ENCODE measurements around the gene FKBP11.

DNA sequence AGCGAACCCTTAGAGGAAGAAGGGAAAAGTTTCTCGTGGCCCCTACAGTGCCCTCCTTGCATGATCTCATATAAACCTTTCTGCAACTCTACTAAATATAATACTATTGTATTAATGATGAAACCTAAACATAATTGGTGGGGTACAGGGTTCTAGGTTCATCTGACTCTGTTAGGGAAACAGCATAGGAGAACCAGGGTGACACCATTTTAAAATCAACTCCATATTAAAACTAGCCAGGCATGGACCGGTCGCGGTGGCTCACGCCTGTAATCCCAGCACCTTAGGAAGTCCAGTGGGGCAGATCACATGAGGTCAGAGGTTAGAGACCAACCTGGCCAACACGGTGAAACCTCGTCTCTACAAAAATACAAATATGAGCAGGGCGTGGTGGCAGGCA, 44.6 kb downstream of the FKBP11 start:
- TF ChIP-seq, protein P1, sequence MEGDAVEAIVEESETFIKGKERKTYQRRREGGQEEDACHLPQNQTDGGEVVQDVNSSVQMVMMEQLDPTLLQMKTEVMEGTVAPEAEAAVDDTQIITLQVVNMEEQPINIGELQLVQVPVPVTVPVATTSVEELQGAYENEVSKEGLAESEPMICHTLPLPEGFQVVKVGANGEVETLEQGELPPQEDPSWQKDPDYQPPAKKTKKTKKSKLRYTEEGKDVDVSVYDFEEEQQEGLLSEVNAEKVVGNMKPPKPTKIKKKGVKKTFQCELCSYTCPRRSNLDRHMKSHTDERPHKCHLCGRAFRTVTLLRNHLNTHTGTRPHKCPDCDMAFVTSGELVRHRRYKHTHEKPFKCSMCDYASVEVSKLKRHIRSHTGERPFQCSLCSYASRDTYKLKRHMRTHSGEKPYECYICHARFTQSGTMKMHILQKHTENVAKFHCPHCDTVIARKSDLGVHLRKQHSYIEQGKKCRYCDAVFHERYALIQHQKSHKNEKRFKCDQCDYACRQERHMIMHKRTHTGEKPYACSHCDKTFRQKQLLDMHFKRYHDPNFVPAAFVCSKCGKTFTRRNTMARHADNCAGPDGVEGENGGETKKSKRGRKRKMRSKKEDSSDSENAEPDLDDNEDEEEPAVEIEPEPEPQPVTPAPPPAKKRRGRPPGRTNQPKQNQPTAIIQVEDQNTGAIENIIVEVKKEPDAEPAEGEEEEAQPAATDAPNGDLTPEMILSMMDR (IDR thresholded peaks at IDR 0.05; ENCODE audit: extremely low read depth in 1 of 2, insufficient read depth in 1 of 2, low read depth in 1 of 2, low read length in 2 of 2), result no peak
- TF ChIP-seq POLR2A (IDR thresholded peaks at IDR 0.05; ENCODE audit: low read depth, low read length) (no peak), GATA2 (IDR thresholded peaks at IDR 0.05; ENCODE audit: insufficient read depth, insufficient read length, low read depth, low read length) (no peak), JUN (IDR thresholded peaks at IDR 0.05; ENCODE audit: borderline replicate concordance, insufficient read depth, insufficient read length, low read depth) (no peak), EZH2 (IDR thresholded peaks at IDR 0.05; ENCODE audit: borderline replicate concordance, low read depth, low read length, severe bottlenecking) (no peak), POLR2AphosphoS5 (IDR thresholded peaks at IDR 0.05; ENCODE audit: insufficient read depth, low read depth, low read length) (no peak), MAX (IDR thresholded peaks at IDR 0.05; ENCODE audit: insufficient read depth, insufficient read length) (no peak)
